Heart right ventricle (tissue), 16 donors: Measurements from ENCODE around the gene DAZAP1. TPM values are rescaled to one million over a fixed set of nuclear protein-coding genes. Genes with fewer than 3 reads are reported as not detected.
"Not testable (repeated sequence)": the region's sequence is repeated elsewhere in the genome, so short reads cannot be mapped to it uniquely, and the experiment has no call there.

Source experiments
- ATAC-seq, 8 donors: fragments of 200-7000 bp; cut with Tn5 transposase; one replicate each; pipeline ENCODE4 v1.9.1; 2020; ENCODE audit warnings: mild to moderate bottlenecking in 8 of 8, moderate library complexity in 8 of 8, moderate number of reproducible peaks in 1 of 8
- DNase-seq, 2 donors: peaks; one replicate each; pipeline ENCODE4 v3.0.0-alpha.2; 2020
- H3K27ac ChIP-seq, 10 donors: fragments of 200-600 bp; sonication (generic) in 2 of 10; one replicate each; pipeline versions ENCODE4 v1.5.0 to v1.8.0; 2020 to 2022; ENCODE audit warnings: mild to moderate bottlenecking in 3 of 10
- H3K27me3 ChIP-seq, 7 donors: fragments of 200-600 bp; one replicate each; pipeline ENCODE4 v1.8.0; 2021 to 2022; ENCODE audit warnings: mild to moderate bottlenecking in 2 of 7
- H3K36me3 ChIP-seq, 9 donors: fragments of 200-600 bp; sonication (generic) in 1 of 9; one replicate each; pipeline versions ENCODE4 v1.5.0 to v1.8.0; 2020 to 2022; ENCODE audit warnings: mild to moderate bottlenecking in 2 of 9
- H3K4me1 ChIP-seq, 9 donors: fragments of 200-600 bp; sonication (generic) in 1 of 9; one replicate each; pipeline versions ENCODE4 v1.5.0 to v1.8.0; 2020 to 2022; ENCODE audit warnings: mild to moderate bottlenecking in 4 of 9
- H3K4me3 ChIP-seq, 10 donors: fragments of 200-600 bp; sonication (generic) in 2 of 10; one replicate each; pipeline versions ENCODE4 v1.5.0 to v1.8.0; 2020 to 2022; ENCODE audit warnings: mild to moderate bottlenecking in 7 of 10, moderate library complexity in 2 of 10
- H3K9me3 ChIP-seq, 11 donors: fragments of 200-600 bp in 10 of 11; sonication (generic) in 2 of 11; one replicate each; pipeline versions ENCODE4 v1.5.0 to v1.8.0; 2013 to 2022; ENCODE audit warnings: mild to moderate bottlenecking in 2 of 11, control low read depth in 1 of 11, moderate library complexity in 1 of 11
- WGBS, 2 donors: extraction: QIAGEN DNeasy Blood & Tissue Kit; methylation state at CpG; one replicate each; pipeline ENCODE4 v1.1.7; 2013; ENCODE audit warnings: inconsistent platforms in 1 of 2; 5-methylcytosine and 5-hydroxymethylcytosine counted together
- intact Hi-C, 10 donors: fragments of 100-400 bp; cut with DNase I; formaldehyde crosslinking; loops; one replicate each; pipeline versions ENCODE4 v1.11.1 to v1.14.2; 2022
- polyA plus RNA-seq, 2 donors: library from polyadenylated mRNA; stranded (reverse); fragments of 200-250 nt; gene quantifications; one replicate each; pipeline ENCODE4 v1.2.3, GENCODE V29; 2013
- total RNA-seq, 10 donors: library from RNA; stranded (reverse); fragmentation: NEBNext Ultra II Directional in 3 of 10; extraction: Animal tissue kit (Norgen Biotek cat#: 25700) in 3 of 10; gene quantifications; one replicate each; pipeline versions ENCODE4 v1.2.1 to v1.2.4, GENCODE V29; 2021 to 2023
- TF ChIP-seq, protein P1 (sequence below), 9 donors: fragments of 200-600 bp; sonication (generic) in 2 of 9; IDR thresholded peaks; one replicate each; pipeline versions ENCODE4 v1.5.0 to v1.8.0; 2021 to 2022; ENCODE audit warnings: antibody characterized with exemption in 9 of 9, mild to moderate bottlenecking in 5 of 9, moderate library complexity in 1 of 9
- donor health status: Arrhythmogenic right ventricular cardiomyopathy.
- donor health status: ischemic (EF 13 %, LVEDD 7.1; RV severe dilation, severe dysfunction).
- donor health status: healthy with polysubstance abuse.
- donor health status: DM: no; HTN: yes; CAD: no.
- donor health status: DM: no; HTN: no; CAD: no.
- donor health status: ischemic (EF 25% LVEDD 6.9; RV normal size, moderate dysfunction).
- donor health status: ischemic (EF 25% LVEDD 5.7; RV mildly dilated, moderate dysfunction).
- donor health status: healthy.
- donor health status: DM: yes; HTN: yes; CAD: no.
- donor health status: Ischemic cardiomyopathy.
- donor health status: ischemic (EF 35%, LVEDD 5.7; RV mildly dilated, moderate dysfunction).
- donor health status: nonischemic (EF 11% LVEDD 7.7; RV severe dilation, severe dysfunction).
- donor health status: DM: yes; HTN: yes; CAD: no.
- donor health status: PGD.
- donor health status: ischemic (EF 29% LVEDD 5.4; RV normal size, mild dysfunction).
- donor health status: nonischemic (EF 23%, LVEDD 6.1; RV moderate dilation, normal function).

DAZAP1 gene
- total and polyA plus RNA-seq, 12 donors = 56.7 to 111 (median 79.5) TPM

DNA sequence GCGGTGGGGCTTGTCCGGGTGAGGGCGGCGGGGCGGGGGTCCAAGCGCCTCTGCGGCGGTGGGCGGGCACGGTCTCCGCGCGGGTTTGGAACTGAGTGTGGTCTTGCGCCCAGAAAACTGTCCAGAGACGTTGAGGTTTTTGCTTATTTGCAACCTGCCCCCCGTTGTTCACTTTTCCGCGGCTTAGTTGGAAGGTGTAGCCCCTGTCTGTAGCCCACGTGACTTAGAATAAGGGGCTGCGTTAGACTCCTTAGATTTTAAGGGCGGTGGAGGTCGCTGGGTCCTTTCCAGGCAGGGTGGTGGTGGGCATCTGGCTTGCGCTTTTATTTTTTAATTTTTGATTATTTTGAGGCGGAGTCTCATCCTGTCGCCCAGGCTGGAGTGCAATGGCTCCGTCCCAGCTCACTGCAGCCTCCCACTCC lies 31.6 kb downstream of the DAZAP1 start:
- Histone ChIP-seq H3K4me1 (peaks cover 5 to 30% (median 25%) of the 10 kb centered on the region in 9 donors), H3K27ac (peak overlapping the region in 9 of 10 donors; percentile 75 to 94 (median 89)), H3K4me3 (peak overlapping the region; percentile 63 to 99 (median 86)), H3K36me3 (peaks cover 0 to 63% (median 37%) of the 10 kb centered on the region in 9 donors), H3K9me3 (no peaks in the 10 kb centered on the region), H3K27me3 (no peaks in the 10 kb centered on the region)
- TF ChIP-seq, protein P1, sequence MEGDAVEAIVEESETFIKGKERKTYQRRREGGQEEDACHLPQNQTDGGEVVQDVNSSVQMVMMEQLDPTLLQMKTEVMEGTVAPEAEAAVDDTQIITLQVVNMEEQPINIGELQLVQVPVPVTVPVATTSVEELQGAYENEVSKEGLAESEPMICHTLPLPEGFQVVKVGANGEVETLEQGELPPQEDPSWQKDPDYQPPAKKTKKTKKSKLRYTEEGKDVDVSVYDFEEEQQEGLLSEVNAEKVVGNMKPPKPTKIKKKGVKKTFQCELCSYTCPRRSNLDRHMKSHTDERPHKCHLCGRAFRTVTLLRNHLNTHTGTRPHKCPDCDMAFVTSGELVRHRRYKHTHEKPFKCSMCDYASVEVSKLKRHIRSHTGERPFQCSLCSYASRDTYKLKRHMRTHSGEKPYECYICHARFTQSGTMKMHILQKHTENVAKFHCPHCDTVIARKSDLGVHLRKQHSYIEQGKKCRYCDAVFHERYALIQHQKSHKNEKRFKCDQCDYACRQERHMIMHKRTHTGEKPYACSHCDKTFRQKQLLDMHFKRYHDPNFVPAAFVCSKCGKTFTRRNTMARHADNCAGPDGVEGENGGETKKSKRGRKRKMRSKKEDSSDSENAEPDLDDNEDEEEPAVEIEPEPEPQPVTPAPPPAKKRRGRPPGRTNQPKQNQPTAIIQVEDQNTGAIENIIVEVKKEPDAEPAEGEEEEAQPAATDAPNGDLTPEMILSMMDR (IDR thresholded peaks at IDR 0.05) = no peak
- intact Hi-C loops = loop anchor here in 1 of 10 donors (5.0 kb wide), 1 partner anchor 162 kb away; the partner anchor contains the start of gene FAM174C
- no peak for DNase-seq
- ATAC-seq = no peak
- 2% methylated on average over 26 of the region's 26 CpGs for WGBS, 2 donors

- peak overlapping the region in 3 of 10 donors; percentile 89 to 94 (median 91) for H3K27ac ChIP-seq
- H3K27me3 ChIP-seq, ATAC-seq, H3K9me3 ChIP-seq, DNase-seq: not testable (repeated sequence)
- 82 to 85% methylated on average over 56 to 57 of the region's 57 CpGs for whole genome bisulfite sequencing, 2 donors
- peaks cover 6 to 34% (median 27%) of the 10 kb centered on the region in 9 donors for H3K4me1 ChIP-seq
- H3K4me3 ChIP-seq = peak overlapping the region in 9 of 10 donors; percentile 63 to 99 (median 88)
- intact Hi-C loops = loop anchor here in 3 of 10 donors (5.0 to 10.0 kb wide), 2 partner anchors 75 to 162 kb away; partner anchors contain the start of genes ADAMTSL5 (in 2 of the 3) and FAM174C (in 1 of the 3)
- peaks cover 0 to 54% (median 28%) of the 10 kb centered on the region in 9 donors for H3K36me3 ChIP-seq
Observed at GRCh38 chr19:1439525-1440417, 32.4 kb downstream of the DAZAP1 start.

DNA sequence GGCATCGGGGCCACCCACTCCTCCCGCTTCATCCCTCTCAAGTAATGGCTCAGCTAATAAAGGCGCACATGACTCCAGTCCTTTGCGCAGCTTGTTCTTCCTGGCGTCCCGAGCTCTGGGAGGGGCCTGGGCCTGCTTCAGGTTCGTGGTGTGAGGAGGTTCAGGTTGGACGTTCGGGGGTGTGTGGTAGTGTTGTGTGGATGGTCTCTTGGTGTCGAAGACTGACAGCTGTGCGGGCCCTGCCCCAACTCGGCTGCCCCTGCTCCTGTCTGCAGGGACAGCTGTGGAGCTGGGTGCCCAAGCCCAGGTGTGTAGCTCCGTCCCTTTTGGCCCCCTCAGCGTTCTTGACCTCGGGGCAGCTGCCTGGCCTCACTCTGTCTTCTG lies 33.0 kb downstream of the DAZAP1 start:
- intact Hi-C loops = loop anchor here in 2 of 10 donors (10.0 kb wide), 1 partner anchor 74 kb away; the partner anchor contains the start of gene ADAMTSL5 (in 2 of the 2)
- no peak for DNase-seq
- Histone ChIP-seq H3K9me3 (no peaks in the 10 kb centered on the region), H3K4me1 (peaks cover 11 to 39% (median 34%) of the 10 kb centered on the region in 9 donors), H3K36me3 (peaks cover 0 to 48% (median 27%) of the 10 kb centered on the region in 9 donors), H3K27me3 (peaks cover 2 to 6% (median 3%) of the 10 kb centered on the region in 7 donors), H3K4me3 (no peak overlapping the region), H3K27ac (no peak overlapping the region)
- TF ChIP-seq, protein P1 (IDR thresholded peaks at IDR 0.05) = no peak
- ATAC-seq = no peak
- WGBS, 2 donors = 88 to 90% methylated on average over 15 of the region's 15 CpGs

GRCh38 chr19:1441022-1441426 lies 33.6 kb downstream of the DAZAP1 start:
- H3K4me1 ChIP-seq = peaks cover 15 to 45% (median 38%) of the 10 kb centered on the region in 9 donors
- 93 to 94% methylated on average over 9 of the region's 9 CpGs for WGBS, 2 donors
- intact Hi-C loops = loop anchor here in 2 of 10 donors (10.0 kb wide), 1 partner anchor 74 kb away; the partner anchor contains the start of gene ADAMTSL5 (in 2 of the 2)

More at GRCh38 chr19:1441022-1441426, 33.6 kb downstream of the DAZAP1 start:
- Histone ChIP-seq H3K36me3 (peaks cover 0 to 43% (median 27%) of the 10 kb centered on the region in 9 donors), H3K4me3 (no peak overlapping the region), H3K27me3 (peaks cover 7 to 12% (median 8%) of the 10 kb centered on the region in 7 donors), H3K27ac (no peak overlapping the region), H3K9me3 (no peaks in the 10 kb centered on the region)
- ATAC-seq (no peak), DNase-seq (no peak)
- TF ChIP-seq, protein P1 (IDR thresholded peaks at IDR 0.05) = no peak
